Activated gamma-delta T cell treated with Interleukin-2 at 50 U/mL for 16 hours (primary cell): ENCODE data around the gene UBL4B.

Source experiments
- DNase-seq: peaks from one replicate; pipeline ENCODE4 v3.0.0-alpha.2; 2020

Gene UBL4B

GRCh38 chr1:110159168-110159567 lies 46.9 kb downstream of the UBL4B start:
- DNase-seq = no peak

- DNase-seq = no peak
Measured at GRCh38 chr1:110160538-110161100, 48.4 kb downstream of the UBL4B start.

GRCh38 chr1:110161165-110161564 lies 48.9 kb downstream of the UBL4B start:
- DNase-seq = no peak

- no peak for DNase-seq
Measured at GRCh38 chr1:110161849-110162248, 49.6 kb downstream of the UBL4B start.
